GM18951 (cell line): ENCODE results near the gene OBP2A.
"Not testable (repeated sequence)": the region's sequence is repeated elsewhere in the genome, so short reads cannot be mapped to it uniquely, and the experiment has no call there.

Experiments used
- POLR2A ChIP-seq: IDR thresholded peaks from 4 replicates; pipeline ENCODE4 v1.6.1; 2011; ENCODE audit warnings: mild to moderate bottlenecking; ENCODE audit not compliant: insufficient read length, insufficient read depth; ENCODE audit errors: extremely low read depth
- in situ Hi-C: fragments of 300-500 bp; cut with MboI; formaldehyde crosslinking; loops from one replicate; pipeline ENCODE4 v1.12.0; 2022; ENCODE audit warnings: low sequenced_read_pairs, mixed read lengths, inconsistent platforms; ENCODE audit not compliant: unreplicated experiment

The OBP2A gene

GRCh38 chr9:135544981-135545635, 818 bp upstream of the OBP2A start:
- in situ Hi-C loops, result no loop called here
- TF ChIP-seq POLR2A, result no peak

GRCh38 chr9:135546792-135547617, 1.1 kb downstream of the OBP2A start:
- in situ Hi-C loops, result not testable (repeated sequence)

- in situ Hi-C loops, result no loop called here
- TF ChIP-seq POLR2A, result no peak
Measured at GRCh38 chr9:135547756-135548736, 2.1 kb downstream of the OBP2A start.

DNA sequence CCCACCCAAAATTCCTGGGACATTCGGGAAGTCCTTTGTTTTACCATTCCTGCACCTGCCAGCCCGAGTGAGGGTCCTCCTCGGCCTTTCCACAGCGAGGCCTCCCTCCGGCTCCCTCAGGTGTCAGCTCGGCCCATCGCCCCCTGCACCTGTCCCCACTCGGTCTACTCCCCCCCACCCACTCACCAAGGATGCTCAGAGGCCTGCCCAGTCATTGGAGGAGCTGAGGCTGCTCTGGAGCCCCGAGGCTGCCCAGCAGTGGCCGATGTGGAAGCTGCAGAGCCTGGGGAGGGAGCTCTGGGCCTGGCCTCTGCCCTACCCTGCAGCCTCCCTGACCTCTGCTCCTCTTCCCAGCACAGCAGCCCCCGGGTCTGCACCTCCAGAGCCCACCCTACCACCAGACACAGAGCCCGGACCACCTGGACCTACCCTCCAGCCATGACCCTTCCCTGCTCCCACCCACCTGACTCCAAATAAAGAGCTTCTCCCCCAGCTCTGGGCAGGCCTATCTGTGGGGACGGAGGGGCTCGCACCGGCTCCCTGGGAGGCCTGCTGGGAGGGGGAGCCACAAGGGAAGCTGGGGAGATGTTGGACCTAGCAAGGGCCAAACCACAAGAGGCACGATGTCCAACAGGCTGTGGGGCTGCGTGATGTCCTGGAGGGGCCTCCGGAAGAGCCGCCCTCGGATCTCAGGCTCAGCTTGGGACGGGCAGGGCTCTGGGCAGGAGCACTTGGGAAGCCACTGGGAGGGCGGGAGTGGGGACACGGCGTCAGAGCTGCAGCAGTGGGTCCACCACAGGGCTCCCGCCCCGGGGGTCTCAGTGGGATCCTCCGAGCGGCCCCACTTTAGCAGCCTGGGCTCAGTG, 3.8 kb downstream of the OBP2A start:
- in situ Hi-C loops, result not testable (repeated sequence)

DNA sequence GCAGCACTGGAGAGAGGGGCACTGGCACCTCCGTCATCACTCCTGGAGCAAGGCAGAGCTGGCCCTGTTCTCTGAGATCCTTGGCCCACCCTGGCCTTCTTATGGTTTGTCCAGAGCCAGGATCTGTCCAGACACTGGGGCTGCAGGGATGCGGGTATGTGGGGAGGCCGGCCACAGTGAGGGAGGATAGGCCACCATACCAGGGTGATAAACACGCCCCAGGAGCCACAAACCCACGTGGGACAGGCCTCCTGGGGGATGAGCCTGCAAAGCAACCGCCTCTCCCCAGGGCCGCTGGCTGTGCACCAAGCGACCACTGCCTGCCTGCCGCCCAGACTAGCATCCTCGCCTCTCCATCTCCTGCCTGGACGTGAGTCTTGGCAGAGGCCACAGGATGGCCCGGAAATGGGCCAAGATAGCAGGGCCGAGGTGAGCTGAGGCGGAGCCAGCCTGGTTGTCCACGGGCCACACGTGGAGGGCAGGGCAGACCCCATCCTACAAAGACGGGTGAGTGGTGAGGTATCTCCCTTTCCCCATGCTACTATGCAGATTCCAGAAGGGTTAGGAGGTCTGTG, 4.5 kb downstream of the OBP2A start:
- in situ Hi-C loops, result no loop called here
- TF ChIP-seq POLR2A, result no peak

GRCh38 chr9:135551031-135551430, 5.1 kb downstream of the OBP2A start:
- no peak for TF ChIP-seq POLR2A
- in situ Hi-C loops, result no loop called here

DNA sequence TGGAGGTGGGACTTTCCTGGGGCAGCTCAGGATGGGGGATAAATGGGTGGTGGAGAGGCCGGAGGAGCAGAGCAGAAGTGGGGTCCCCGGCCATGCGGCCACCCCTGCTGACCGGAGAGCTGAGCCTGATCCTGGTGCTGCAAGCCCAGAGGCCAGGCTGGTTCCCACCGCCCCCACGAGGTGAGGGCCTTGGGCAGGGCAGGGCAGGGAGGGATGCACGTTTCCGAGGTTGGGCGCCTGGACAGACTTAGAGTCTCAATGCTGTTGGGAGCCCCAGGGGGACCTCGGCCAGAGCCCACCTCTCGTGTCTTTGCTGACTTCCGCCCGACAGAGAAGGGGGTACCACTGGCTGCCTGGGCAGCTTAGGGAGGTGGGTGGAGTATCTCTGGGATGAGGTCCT, 5.5 kb downstream of the OBP2A start:
- in situ Hi-C loops, result no loop called here
- TF ChIP-seq POLR2A, result no peak

DNA sequence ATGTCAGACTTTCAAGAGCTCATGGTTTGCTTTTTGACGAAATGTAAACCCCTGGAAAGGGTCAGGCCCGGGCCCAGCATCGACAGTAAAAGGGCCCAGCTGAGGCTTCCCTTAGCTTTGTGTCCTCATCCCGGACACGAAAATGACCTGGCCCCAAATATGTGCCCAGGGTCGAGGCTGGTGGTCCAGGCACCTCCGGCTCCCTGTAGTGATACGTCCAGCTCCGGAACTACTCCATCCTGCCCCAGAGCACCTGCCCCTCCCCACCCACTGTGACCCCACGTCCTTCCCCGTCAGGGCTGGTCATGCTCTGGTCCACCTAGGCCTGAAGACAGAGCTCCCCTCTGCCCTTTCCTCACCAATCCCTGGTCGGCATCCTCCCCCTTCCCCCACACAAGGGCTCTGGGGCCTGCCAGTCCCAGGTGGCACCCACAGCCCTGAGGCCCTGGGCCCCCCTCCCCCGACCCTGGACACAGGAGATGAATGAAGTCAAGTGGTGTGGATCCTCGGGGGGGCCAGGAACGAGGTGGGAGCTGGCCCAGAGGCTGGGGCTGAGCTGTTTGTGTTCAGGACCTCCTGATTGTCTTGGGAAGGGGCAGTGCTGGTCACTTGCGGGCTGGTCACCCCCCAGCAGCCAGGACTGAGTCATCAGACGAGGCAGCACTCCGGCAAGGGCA, 6.2 kb downstream of the OBP2A start:
- in situ Hi-C loops, result no loop called here
- TF ChIP-seq POLR2A, result no peak

- TF ChIP-seq POLR2A, result no peak
- in situ Hi-C loops, result no loop called here
Measured at GRCh38 chr9:135552698-135553171, 6.8 kb downstream of the OBP2A start.

DNA sequence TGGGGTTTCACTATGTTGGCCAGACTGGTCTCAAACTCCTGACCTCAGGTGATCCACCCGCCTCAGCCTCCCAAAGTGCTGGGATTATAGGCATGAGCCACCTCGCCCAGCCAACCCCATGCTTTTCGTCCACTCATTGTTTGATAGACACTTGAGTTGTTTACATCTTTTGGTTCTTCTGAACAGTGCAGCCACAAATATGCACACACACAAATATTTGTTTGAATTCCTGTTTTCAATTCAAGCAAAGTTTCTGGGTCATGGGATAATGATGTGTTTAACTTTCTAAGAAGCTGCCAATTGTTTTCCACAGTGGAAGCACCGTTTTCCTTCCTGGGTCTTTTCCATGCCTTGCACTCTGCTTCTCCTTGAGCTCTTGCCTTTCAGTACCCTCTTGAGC, 8.8 kb downstream of the OBP2A start:
- in situ Hi-C loops, result no loop called here
- TF ChIP-seq POLR2A, result no peak

GRCh38 chr9:135555203-135555602, 9.3 kb downstream of the OBP2A start:
- TF ChIP-seq POLR2A, result no peak
- in situ Hi-C loops, result no loop called here

DNA sequence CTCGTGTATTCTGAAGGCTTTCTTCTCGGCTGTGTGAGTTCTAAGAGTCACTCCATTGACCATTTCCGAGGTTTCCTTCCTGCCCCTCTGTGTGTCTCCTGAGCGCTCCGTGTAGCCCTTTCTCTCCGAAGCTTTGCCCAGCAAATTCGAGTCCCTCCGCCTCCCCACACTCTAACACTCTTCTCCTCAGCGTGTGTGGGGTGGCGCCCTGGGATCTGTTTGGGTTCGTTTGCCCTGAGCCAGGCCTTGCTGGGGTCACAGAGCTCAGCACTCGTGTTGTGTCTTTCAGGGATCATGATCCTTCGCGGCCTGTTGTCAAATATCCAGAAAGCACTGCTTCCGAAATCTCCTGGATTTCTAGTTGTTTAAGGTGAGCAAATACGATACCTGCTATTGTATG, 10.0 kb downstream of the OBP2A start:
- TF ChIP-seq POLR2A, result no peak

More for the DNA sequence above, 10.0 kb downstream of the OBP2A start:
- in situ Hi-C loops, result no loop called here
